ENCODE measurements around the gene BRD1. TPM values are rescaled to one million over a fixed set of nuclear protein-coding genes. Genes with fewer than 3 reads are reported as not detected.
A peak's percentile ranks its signal among the peaks of the same experiment; 100 is the strongest.

BRD1 gene
- total RNA-seq = 18.2 TPM
- polyA plus RNA-seq = 43.6 TPM
- long read RNA-seq, donor 1 = 0 reads
- long read RNA-seq, donor 2, full-length matches to known transcripts = 3 of 24 reads
- long read RNA-seq, donor 2, partial matches to known transcripts = 21 of 24 reads
- long read RNA-seq, donor 2, other reads (novel, unspliced or antisense) = 0 of 24 reads
- long read RNA-seq, donor 3, partial matches to known transcripts = 27 of 28 reads
- long read RNA-seq, donor 3, other reads (novel, unspliced or antisense) = 0 of 28 reads
- long read RNA-seq, donor 4 = 0 reads
- long read RNA-seq, donor 5, full-length matches to known transcripts = 1 of 22 reads
- long read RNA-seq, donor 5, partial matches to known transcripts = 21 of 22 reads
- long read RNA-seq, donor 5, other reads (novel, unspliced or antisense) = 0 of 22 reads
- long read RNA-seq, donor 6 = 0 reads
- long read RNA-seq, donor 7 = 0 reads
- long read RNA-seq, donor 8 = 0 reads
- long read RNA-seq, donor 9 = 0 reads
- long read RNA-seq, donor 10, partial matches to known transcripts = 0 of 1 reads
- long read RNA-seq, donor 10, other reads (novel, unspliced or antisense) = 0 of 1 reads

- H3K27ac ChIP-seq (ENCODE audit: low read depth in 1 of 2, low read length in 1 of 2) = peak within 1 kb of the TSS; percentile 83 to 94
- H3K4me1 ChIP-seq (ENCODE audit: control insufficient read depth in 2 of 2, insufficient read depth in 2 of 2, low read length in 2 of 2) = peaks cover 40 to 47% of the 10 kb centered on the region in 2 donors
- peak in 3 of 9 donors; percentile 54 to 75 (median 64) for DNase-seq (ENCODE audit: low read depth in 6 of 9, low spot score in 9 of 9)
- WGBS = 17% methylated on average over 54 of the region's 54 CpGs
- no peaks in the 10 kb centered on the region for H3K27me3 ChIP-seq (ENCODE audit: control insufficient read depth in 2 of 2, insufficient read depth in 1 of 2, low read length in 1 of 2)
- peaks cover 0 to 1% of the 10 kb centered on the region in 2 donors for H3K9me3 ChIP-seq (ENCODE audit: control insufficient read depth in 2 of 2, insufficient read depth in 1 of 2, low read length in 1 of 2)
- H3K36me3 ChIP-seq (ENCODE audit: control insufficient read depth in 2 of 2, insufficient read depth in 2 of 2, low read length in 1 of 2) = peaks cover 19 to 26% of the 10 kb centered on the region in 2 donors
- H3K4me3 ChIP-seq (ENCODE audit: low read length in 2 of 2) = peak within 1 kb of the TSS; percentile 70 to 93
These were observed at the start of gene BRD1 for GRCh38 chr22:49827853-49828598. TSS of gene BRD1 (minus strand) at chr22:49827873. CDS start at chr22:49824317, 3,556 bp downstream.

- Histone ChIP-seq H3K4me3 (ENCODE audit: low read length in 2 of 2) (no peak overlapping the region), H3K9me3 (ENCODE audit: control insufficient read depth in 2 of 2, insufficient read depth in 1 of 2, low read length in 1 of 2) (peaks cover 6 to 15% of the 10 kb centered on the region in 2 donors), H3K4me1 (ENCODE audit: control insufficient read depth in 2 of 2, insufficient read depth in 2 of 2, low read length in 2 of 2) (peaks cover 4 to 6% of the 10 kb centered on the region in 2 donors), H3K27me3 (ENCODE audit: control insufficient read depth in 2 of 2, insufficient read depth in 1 of 2, low read length in 1 of 2) (no peaks in the 10 kb centered on the region), H3K27ac (ENCODE audit: low read depth in 1 of 2, low read length in 1 of 2) (no peak overlapping the region), H3K36me3 (ENCODE audit: control insufficient read depth in 2 of 2, insufficient read depth in 2 of 2, low read length in 1 of 2) (peaks cover 9 to 17% of the 10 kb centered on the region in 2 donors)
- WGBS = 92% methylated on average over 16 of the region's 16 CpGs
- DNase-seq (ENCODE audit: low read depth in 6 of 9, low spot score in 9 of 9) = no peak
These were observed 45.7 kb upstream of the BRD1 start for GRCh38 chr22:49873228-49873940.

- 95% methylated on average over 7 of the region's 7 CpGs for WGBS
- peaks cover 6 to 19% of the 10 kb centered on the region in 2 donors for H3K9me3 ChIP-seq (ENCODE audit: control insufficient read depth in 2 of 2, insufficient read depth in 1 of 2, low read length in 1 of 2)
- no peaks in the 10 kb centered on the region for H3K27me3 ChIP-seq (ENCODE audit: control insufficient read depth in 2 of 2, insufficient read depth in 1 of 2, low read length in 1 of 2)
- H3K36me3 ChIP-seq (ENCODE audit: control insufficient read depth in 2 of 2, insufficient read depth in 2 of 2, low read length in 1 of 2) = peaks cover 9 to 17% of the 10 kb centered on the region in 2 donors
- no peak for DNase-seq (ENCODE audit: low read depth in 6 of 9, low spot score in 9 of 9)
- no peak overlapping the region for H3K27ac ChIP-seq (ENCODE audit: low read depth in 1 of 2, low read length in 1 of 2)
- peaks cover 13 to 14% of the 10 kb centered on the region in 2 donors for H3K4me1 ChIP-seq (ENCODE audit: control insufficient read depth in 2 of 2, insufficient read depth in 2 of 2, low read length in 2 of 2)
- no peak overlapping the region for H3K4me3 ChIP-seq (ENCODE audit: low read length in 2 of 2)
These were observed 44.7 kb upstream of the BRD1 start for GRCh38 chr22:49872347-49872746.

GRCh38 chr22:49871482-49871881 is 43.8 kb upstream of the BRD1 start:
- Histone ChIP-seq H3K4me1 (ENCODE audit: control insufficient read depth in 2 of 2, insufficient read depth in 2 of 2, low read length in 2 of 2) (peaks cover 13 to 17% of the 10 kb centered on the region in 2 donors), H3K9me3 (ENCODE audit: control insufficient read depth in 2 of 2, insufficient read depth in 1 of 2, low read length in 1 of 2) (peaks cover 8 to 25% of the 10 kb centered on the region in 2 donors), H3K4me3 (ENCODE audit: low read length in 2 of 2) (no peak overlapping the region), H3K36me3 (ENCODE audit: control insufficient read depth in 2 of 2, insufficient read depth in 2 of 2, low read length in 1 of 2) (peaks cover 4 to 17% of the 10 kb centered on the region in 2 donors), H3K27me3 (ENCODE audit: control insufficient read depth in 2 of 2, insufficient read depth in 1 of 2, low read length in 1 of 2) (no peaks in the 10 kb centered on the region), H3K27ac (ENCODE audit: low read depth in 1 of 2, low read length in 1 of 2) (no peak overlapping the region)
- 97% methylated on average over 4 of the region's 4 CpGs for WGBS
- no peak for DNase-seq (ENCODE audit: low read depth in 6 of 9, low spot score in 9 of 9)

- peaks cover 8 to 33% of the 10 kb centered on the region in 2 donors for H3K9me3 ChIP-seq (ENCODE audit: control insufficient read depth in 2 of 2, insufficient read depth in 1 of 2, low read length in 1 of 2)
- peaks cover 2 to 19% of the 10 kb centered on the region in 2 donors for H3K36me3 ChIP-seq (ENCODE audit: control insufficient read depth in 2 of 2, insufficient read depth in 2 of 2, low read length in 1 of 2)
- peak overlapping the region in 1 of 2 donors; percentile 37 for H3K27ac ChIP-seq (ENCODE audit: low read depth in 1 of 2, low read length in 1 of 2)
- 54% methylated on average over 14 of the region's 14 CpGs for WGBS
- peaks cover 13 to 17% of the 10 kb centered on the region in 2 donors for H3K4me1 ChIP-seq (ENCODE audit: control insufficient read depth in 2 of 2, insufficient read depth in 2 of 2, low read length in 2 of 2)
- DNase-seq (ENCODE audit: low read depth in 6 of 9, low spot score in 9 of 9) = peak in 1 of 9 donors; percentile 42
- H3K4me3 ChIP-seq (ENCODE audit: low read length in 2 of 2) = no peak overlapping the region
- H3K27me3 ChIP-seq (ENCODE audit: control insufficient read depth in 2 of 2, insufficient read depth in 1 of 2, low read length in 1 of 2) = no peaks in the 10 kb centered on the region
These were observed 42.4 kb upstream of the BRD1 start for GRCh38 chr22:49869845-49870712.

GRCh38 chr22:49869086-49869830 is 41.6 kb upstream of the BRD1 start:
- 91% methylated on average over 17 of the region's 17 CpGs for WGBS
- Histone ChIP-seq H3K4me1 (ENCODE audit: control insufficient read depth in 2 of 2, insufficient read depth in 2 of 2, low read length in 2 of 2) (peaks cover 16 to 21% of the 10 kb centered on the region in 2 donors), H3K27me3 (ENCODE audit: control insufficient read depth in 2 of 2, insufficient read depth in 1 of 2, low read length in 1 of 2) (no peaks in the 10 kb centered on the region), H3K36me3 (ENCODE audit: control insufficient read depth in 2 of 2, insufficient read depth in 2 of 2, low read length in 1 of 2) (peaks cover 2 to 19% of the 10 kb centered on the region in 2 donors), H3K4me3 (ENCODE audit: low read length in 2 of 2) (no peak overlapping the region), H3K9me3 (ENCODE audit: control insufficient read depth in 2 of 2, insufficient read depth in 1 of 2, low read length in 1 of 2) (peaks cover 8 to 34% of the 10 kb centered on the region in 2 donors), H3K27ac (ENCODE audit: low read depth in 1 of 2, low read length in 1 of 2) (no peak overlapping the region)
- no peak for DNase-seq (ENCODE audit: low read depth in 6 of 9, low spot score in 9 of 9)

- Histone ChIP-seq H3K4me1 (ENCODE audit: control insufficient read depth in 2 of 2, insufficient read depth in 2 of 2, low read length in 2 of 2) (peaks cover 29 to 37% of the 10 kb centered on the region in 2 donors), H3K27ac (ENCODE audit: low read depth in 1 of 2, low read length in 1 of 2) (peak overlapping the region; percentile 53 to 78)
- peak in 1 of 9 donors; percentile 54 for DNase-seq (ENCODE audit: low read depth in 6 of 9, low spot score in 9 of 9)
These were observed 39.9 kb upstream of the BRD1 start for GRCh38 chr22:49867303-49868265.

More at GRCh38 chr22:49867303-49868265, 39.9 kb upstream of the BRD1 start:
- H3K9me3 ChIP-seq (ENCODE audit: control insufficient read depth in 2 of 2, insufficient read depth in 1 of 2, low read length in 1 of 2) = peaks cover 8 to 34% of the 10 kb centered on the region in 2 donors
- peaks cover 2 to 19% of the 10 kb centered on the region in 2 donors for H3K36me3 ChIP-seq (ENCODE audit: control insufficient read depth in 2 of 2, insufficient read depth in 2 of 2, low read length in 1 of 2)
- 73% methylated on average over 18 of the region's 18 CpGs for WGBS
- no peaks in the 10 kb centered on the region for H3K27me3 ChIP-seq (ENCODE audit: control insufficient read depth in 2 of 2, insufficient read depth in 1 of 2, low read length in 1 of 2)
- H3K4me3 ChIP-seq (ENCODE audit: low read length in 2 of 2) = no peak overlapping the region

Measured in thymus (tissue), 14 donors.